Activated naive CD4-positive, alpha-beta T cell treated with anti-CD3 and anti-CD28 coated beads for 36 hours (primary cell): ENCODE measurements around the gene POLE. TPM values are rescaled to one million over a fixed set of nuclear protein-coding genes. Genes with fewer than 3 reads are reported as not detected.

ENCODE experiments used
- CTCF ChIA-PET: fragments of 350-600 bp; sonication (Branson Sonifier 250); formaldehyde crosslinking; loops from one replicate; lab custom pipeline; 2021; ENCODE audit warnings: antibody characterized with exemption; lab: Charles Lee
- DNase-seq: peaks from one replicate; pipeline ENCODE4 v3.0.0-alpha.2; 2020
- H3K27ac Mint-ChIP-seq: one replicate; pipeline ENCODE4 v1.8.0; 2021; ENCODE audit warnings: mild to moderate bottlenecking, mixed read lengths
- H3K27me3 Mint-ChIP-seq: one replicate; pipeline ENCODE4 v1.8.0; 2021; ENCODE audit warnings: low read depth, mixed read lengths
- H3K36me3 Mint-ChIP-seq: one replicate; pipeline ENCODE4 v1.8.0; 2021; ENCODE audit warnings: low read depth, mixed read lengths
- H3K4me1 Mint-ChIP-seq: one replicate; pipeline ENCODE4 v1.8.0; 2021; ENCODE audit warnings: low read depth, mixed read lengths
- H3K4me3 Mint-ChIP-seq: one replicate; pipeline ENCODE4 v1.8.0; 2021; ENCODE audit warnings: mild to moderate bottlenecking, moderate library complexity, mixed read lengths
- H3K9me3 Mint-ChIP-seq: one replicate; pipeline ENCODE4 v1.8.0; 2021; ENCODE audit warnings: mixed read lengths
- intact Hi-C: fragments of 100-400 bp; cut with micrococcal nuclease; formaldehyde crosslinking; loops from one replicate; pipeline ENCODE4 v1.15.1; 2023
- total RNA-seq, 2 experiments: library from RNA; stranded (reverse); gene quantifications; one replicate each; pipeline ENCODE4 v1.2.3, GENCODE V29; 2021

POLE gene
- total RNA-seq, 2 experiments from 2014 or later: 118 to 121 TPM

DNA sequence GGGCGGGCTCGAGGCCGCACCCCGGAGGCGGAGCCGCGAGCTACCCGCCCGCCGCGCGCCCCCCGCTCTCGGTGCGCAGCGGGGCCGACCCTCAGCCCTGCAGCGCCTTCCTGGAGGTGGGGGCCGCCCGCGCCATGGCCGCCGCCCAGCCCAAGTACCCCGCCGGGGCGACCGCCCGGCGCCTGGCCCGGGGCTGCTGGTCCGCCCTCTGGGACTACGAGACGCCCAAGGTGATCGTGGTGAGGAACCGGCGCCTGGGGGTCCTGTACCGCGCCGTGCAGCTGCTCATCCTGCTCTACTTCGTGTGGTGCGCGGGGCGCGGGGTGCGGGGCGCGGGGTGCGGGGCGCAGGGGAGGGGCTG is 68.5 kb downstream of the POLE start, which contains the start of gene P2RX2:
TSS of gene P2RX2 (plus strand) at position 94 of the 361 bp plus-strand sequence. CDS start at position 135, 41 bp downstream.
- Mint-ChIP-seq H3K27me3 (peaks cover 29% of the 10 kb centered on the region), H3K9me3 (peaks cover 5% of the 10 kb centered on the region), H3K36me3 (peaks cover 2% of the 10 kb centered on the region), H3K4me1 (peaks cover 8% of the 10 kb centered on the region), H3K27ac (no peak within 1 kb of the TSS), H3K4me3 (no peak within 1 kb of the TSS)
- CTCF ChIA-PET: interaction anchor here (0.8 kb wide), 1 partner anchor 202 kb away, joined by 3 read pairs; no protein-coding TSS in a partner anchor
- intact Hi-C loops: no loop called here
- DNase-seq: no peak

DNA sequence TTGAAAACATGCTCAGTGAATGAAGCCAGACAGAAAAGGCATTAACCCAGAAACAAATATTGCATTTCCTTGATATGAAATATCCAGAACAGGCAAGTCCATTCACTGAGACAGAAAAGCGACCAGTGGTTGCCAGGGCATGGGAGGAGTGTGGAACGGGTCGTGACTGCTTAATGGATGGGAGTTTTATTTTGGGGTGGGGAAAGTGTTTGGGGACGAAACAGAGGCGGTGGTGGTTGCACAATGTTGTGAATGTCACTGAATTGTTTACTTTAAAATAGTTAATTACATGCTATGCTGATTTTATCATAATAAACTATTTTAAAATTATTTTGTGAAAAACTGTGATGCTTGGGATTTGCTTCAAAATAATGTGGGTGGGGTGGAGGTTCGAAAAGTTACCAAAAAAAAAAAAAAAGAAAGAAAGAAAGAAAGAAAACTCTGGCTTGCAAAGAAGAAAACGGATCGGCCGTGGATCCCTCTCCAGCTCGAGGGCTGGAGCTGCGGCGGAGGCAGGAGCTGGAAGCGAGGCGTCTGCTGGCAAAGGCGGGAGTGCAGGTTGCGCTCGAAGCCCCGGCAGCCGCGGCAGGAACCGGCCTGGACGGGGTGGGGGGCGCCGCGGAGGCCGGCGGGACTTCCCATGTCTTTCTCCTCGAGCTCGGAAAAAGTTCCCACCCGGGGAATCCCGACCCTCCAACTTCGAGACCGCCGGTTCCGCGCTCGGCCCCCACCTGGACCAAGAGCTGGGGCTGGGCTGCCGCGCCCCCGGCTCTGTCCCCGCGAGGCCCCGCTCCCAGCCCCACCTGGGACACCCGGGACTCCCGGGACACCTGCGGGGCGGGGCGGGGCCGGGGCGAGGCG is 69.1 kb downstream of the POLE start:
- H3K4me1 Mint-ChIP-seq: peaks cover 8% of the 10 kb centered on the region
- H3K27ac Mint-ChIP-seq: no peak overlapping the region
- DNase-seq: no peak
- H3K9me3 Mint-ChIP-seq: peaks cover 5% of the 10 kb centered on the region
- H3K4me3 Mint-ChIP-seq: no peak overlapping the region
- H3K36me3 Mint-ChIP-seq: no peaks in the 10 kb centered on the region
- intact Hi-C loops: no loop called here
- peaks cover 29% of the 10 kb centered on the region for H3K27me3 Mint-ChIP-seq
- CTCF ChIA-PET: interaction anchor here (0.8 to 4.0 kb wide), 2 partner anchors 18 to 201 kb away, joined by 3 to 20 read pairs; no protein-coding TSS in a partner anchor

- H3K27ac Mint-ChIP-seq: no peak overlapping the region
- peaks cover 8% of the 10 kb centered on the region for H3K4me1 Mint-ChIP-seq
- H3K9me3 Mint-ChIP-seq: peaks cover 5% of the 10 kb centered on the region
- DNase-seq: no peak
- no peak overlapping the region for H3K4me3 Mint-ChIP-seq
- peaks cover 29% of the 10 kb centered on the region for H3K27me3 Mint-ChIP-seq
- CTCF ChIA-PET: interaction anchor here (0.7 to 4.0 kb wide), 2 partner anchors 17 to 202 kb away, joined by 3 to 20 read pairs; no protein-coding TSS in a partner anchor
- intact Hi-C loops: no loop called here
- no peaks in the 10 kb centered on the region for H3K36me3 Mint-ChIP-seq
Measured at GRCh38 chr12:132617135-132617701, 69.9 kb downstream of the POLE start.

DNA sequence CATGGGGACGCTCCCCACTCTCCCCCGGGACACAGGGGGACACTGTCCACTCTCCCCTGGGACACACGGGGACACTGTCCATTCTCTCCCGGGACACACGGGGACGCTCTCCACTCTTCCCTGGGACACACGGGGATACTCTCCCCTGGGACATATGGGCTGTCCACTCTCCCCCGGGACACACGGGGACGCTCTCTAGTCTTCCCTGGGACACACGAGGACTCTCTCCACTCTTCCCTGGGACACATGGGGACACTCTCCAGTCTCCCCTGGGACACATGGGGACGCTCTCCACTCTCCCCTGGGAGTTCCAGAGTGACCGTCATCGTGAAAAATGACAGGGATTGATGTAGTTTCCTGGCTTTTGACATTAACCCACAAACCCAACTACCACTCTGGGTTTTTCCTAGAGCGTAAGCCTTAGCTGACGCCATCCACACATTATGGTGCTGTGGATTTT is 71.5 kb downstream of the POLE start:
- no peak for DNase-seq
- Mint-ChIP-seq H3K4me1 (peaks cover 9% of the 10 kb centered on the region), H3K27ac (no peak overlapping the region), H3K36me3 (no peaks in the 10 kb centered on the region), H3K27me3 (peaks cover 35% of the 10 kb centered on the region), H3K9me3 (peaks cover 12% of the 10 kb centered on the region), H3K4me3 (no peak overlapping the region)
- intact Hi-C loops: loop anchor here (1.0 kb wide), 3 partner anchors 15 to 461 kb away; no protein-coding TSS in a partner anchor
- CTCF ChIA-PET: interaction anchor here (0.8 to 4.0 kb wide), 15 partner anchors 11 to 542 kb away, joined by 3 to 22 read pairs (median 4); no protein-coding TSS in a partner anchor

DNA sequence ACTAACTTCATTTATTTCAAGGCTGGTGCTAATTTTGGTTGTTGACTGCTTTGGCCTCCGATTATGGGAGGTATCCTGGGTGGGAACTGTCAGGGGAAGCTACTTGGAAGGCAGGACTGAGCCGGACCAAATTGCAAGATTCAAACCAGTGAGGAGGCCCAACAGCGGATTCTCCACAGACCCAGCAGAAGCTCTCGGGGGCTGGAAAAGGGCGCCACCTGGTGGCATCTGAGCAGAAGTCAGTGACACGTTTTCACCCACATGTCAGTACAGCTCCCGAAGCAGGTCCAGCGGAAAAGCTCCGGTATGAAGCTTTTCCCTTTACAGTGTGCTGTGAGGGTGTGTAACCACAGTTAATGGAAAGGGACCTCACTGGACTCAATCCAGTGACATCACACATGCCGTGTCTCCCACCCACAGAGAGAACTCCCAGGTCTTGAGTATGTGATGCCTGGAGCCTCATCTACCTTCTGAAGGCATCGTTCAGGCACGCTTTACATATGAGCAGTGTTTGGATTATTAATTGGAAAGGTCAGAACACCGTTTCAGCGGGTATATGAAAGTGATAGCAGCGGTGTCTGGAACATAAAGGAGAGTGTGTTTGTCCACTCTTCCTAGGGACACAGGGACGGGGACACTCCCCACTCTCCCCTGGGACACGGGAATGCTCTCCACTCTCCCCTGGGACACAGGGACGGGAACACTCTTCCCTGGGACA is 72.1 kb downstream of the POLE start:
- peaks cover 41% of the 10 kb centered on the region for H3K27me3 Mint-ChIP-seq
- no peak overlapping the region for H3K4me3 Mint-ChIP-seq
- H3K27ac Mint-ChIP-seq: no peak overlapping the region
- CTCF ChIA-PET: interaction anchor here (0.6 to 4.0 kb wide), 23 partner anchors 8 to 474 kb away, joined by 3 to 22 read pairs (median 3); no protein-coding TSS in a partner anchor
- H3K4me1 Mint-ChIP-seq: peaks cover 15% of the 10 kb centered on the region
- no peaks in the 10 kb centered on the region for H3K36me3 Mint-ChIP-seq
- intact Hi-C loops: loop anchor here (1.0 kb wide), 3 partner anchors 15 to 461 kb away; no protein-coding TSS in a partner anchor
- H3K9me3 Mint-ChIP-seq: peaks cover 12% of the 10 kb centered on the region
- DNase-seq: peak; percentile 88

DNA sequence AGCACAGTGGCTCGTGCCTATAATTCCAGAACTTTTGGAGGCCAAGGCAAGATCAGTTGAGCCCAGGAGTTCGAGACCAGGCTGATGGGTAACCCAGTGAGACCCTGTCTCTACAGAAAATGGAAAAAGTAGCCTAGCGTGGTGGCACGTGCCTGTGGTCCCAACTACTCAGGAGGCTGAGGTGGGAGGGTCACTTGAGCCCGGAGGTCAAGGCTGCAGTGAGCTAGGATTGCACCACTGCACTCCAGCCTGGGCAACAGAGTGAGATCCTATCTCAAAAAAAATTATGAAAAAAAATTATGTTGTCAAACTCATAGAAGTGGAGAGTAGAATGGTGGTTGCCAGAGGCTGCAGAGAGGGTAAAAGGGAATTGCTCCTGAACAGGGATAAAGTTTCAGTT is 73.1 kb downstream of the POLE start:
- H3K27me3 Mint-ChIP-seq: peaks cover 47% of the 10 kb centered on the region
- CTCF ChIA-PET: interaction anchor here (1.0 to 4.0 kb wide), 7 partner anchors 14 to 460 kb away, joined by 3 to 22 read pairs (median 7); no protein-coding TSS in a partner anchor
- H3K9me3 Mint-ChIP-seq: peaks cover 12% of the 10 kb centered on the region
- no peak overlapping the region for H3K27ac Mint-ChIP-seq
- no peaks in the 10 kb centered on the region for H3K36me3 Mint-ChIP-seq
- intact Hi-C loops: no loop called here
- no peak for DNase-seq
- peaks cover 15% of the 10 kb centered on the region for H3K4me1 Mint-ChIP-seq
- H3K4me3 Mint-ChIP-seq: no peak overlapping the region

- intact Hi-C loops: no loop called here
- no peak overlapping the region for H3K27ac Mint-ChIP-seq
- peaks cover 9% of the 10 kb centered on the region for H3K9me3 Mint-ChIP-seq
- DNase-seq: no peak
- H3K27me3 Mint-ChIP-seq: peaks cover 49% of the 10 kb centered on the region
- CTCF ChIA-PET: interaction anchor here (1.2 kb wide), 1 partner anchor 198 kb away, joined by 3 read pairs; no protein-coding TSS in a partner anchor
- H3K4me1 Mint-ChIP-seq: peaks cover 9% of the 10 kb centered on the region
- H3K4me3 Mint-ChIP-seq: no peak overlapping the region
- H3K36me3 Mint-ChIP-seq: no peaks in the 10 kb centered on the region
Measured at GRCh38 chr12:132611620-132612019, 75.5 kb downstream of the POLE start.

DNA sequence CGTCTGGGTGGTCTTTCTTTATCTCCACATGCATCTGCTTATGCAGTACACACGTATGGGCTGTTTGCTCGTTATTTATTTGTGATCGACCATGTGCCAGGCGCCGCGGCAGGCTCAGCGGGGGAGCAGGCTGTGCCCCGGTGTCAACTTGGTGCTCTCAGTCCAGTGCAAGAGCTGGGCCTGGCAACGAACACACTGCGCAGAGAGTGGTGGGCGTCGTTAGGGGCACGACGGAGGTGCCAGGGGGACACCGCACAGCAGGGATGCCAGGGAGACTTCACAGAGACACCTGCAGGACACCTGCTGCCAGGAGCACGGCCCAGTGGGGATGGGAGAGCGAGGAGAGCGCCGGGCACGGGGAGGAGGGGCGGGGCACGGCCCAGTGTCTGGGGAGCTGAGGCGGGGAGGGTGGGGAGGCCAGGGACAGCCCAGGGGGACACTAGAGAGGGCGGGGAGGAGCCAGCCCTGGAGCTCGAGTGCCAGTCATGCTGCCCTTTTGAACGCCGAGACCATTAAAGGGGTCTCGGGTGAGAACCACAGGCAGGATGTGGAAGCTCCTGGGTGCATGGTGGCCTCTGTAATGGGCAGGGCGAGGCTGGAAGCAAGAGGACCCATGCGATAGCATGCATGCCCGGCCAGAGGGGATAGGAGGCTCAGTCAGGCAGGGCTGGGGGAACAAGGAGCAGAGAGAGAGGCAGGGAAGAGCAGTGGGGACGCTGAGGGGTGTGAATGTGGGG is 76.1 kb downstream of the POLE start:
- Mint-ChIP-seq H3K27ac (no peak overlapping the region), H3K4me3 (no peak overlapping the region), H3K4me1 (peaks cover 9% of the 10 kb centered on the region), H3K9me3 (peaks cover 7% of the 10 kb centered on the region), H3K27me3 (peaks cover 51% of the 10 kb centered on the region), H3K36me3 (no peaks in the 10 kb centered on the region)
- CTCF ChIA-PET: interaction anchor here (0.8 to 1.8 kb wide), 2 partner anchors 11 to 220 kb away, joined by 3 to 5 read pairs; no protein-coding TSS in a partner anchor
- DNase-seq: no peak
- intact Hi-C loops: no loop called here

GRCh38 chr12:132610051-132610759 is 76.9 kb downstream of the POLE start, which contains the start of gene LRCOL1:
LRCOL1 (minus strand) TSS chr12:132610582; CDS start chr12:132606251, 4,331 bp downstream.
- CTCF ChIA-PET: interaction anchor here (0.8 to 1.8 kb wide), 4 partner anchors 11 to 219 kb away, joined by 3 to 5 read pairs (median 3); no protein-coding TSS in a partner anchor
- DNase-seq: no peak
- Mint-ChIP-seq H3K27ac (no peak within 1 kb of the TSS), H3K4me1 (peaks cover 9% of the 10 kb centered on the region), H3K36me3 (no peaks in the 10 kb centered on the region), H3K4me3 (no peak within 1 kb of the TSS), H3K9me3 (peaks cover 7% of the 10 kb centered on the region), H3K27me3 (peaks cover 50% of the 10 kb centered on the region)
- intact Hi-C loops: no loop called here

- intact Hi-C loops: no loop called here
- peaks cover 8% of the 10 kb centered on the region for H3K4me1 Mint-ChIP-seq
- no peak overlapping the region for H3K27ac Mint-ChIP-seq
- H3K9me3 Mint-ChIP-seq: peaks cover 7% of the 10 kb centered on the region
- no peak for DNase-seq
- no peak overlapping the region for H3K4me3 Mint-ChIP-seq
- CTCF ChIA-PET: interaction anchor here (1.5 kb wide), 1 partner anchor 193 kb away, joined by 3 read pairs; no protein-coding TSS in a partner anchor
- no peaks in the 10 kb centered on the region for H3K36me3 Mint-ChIP-seq
- H3K27me3 Mint-ChIP-seq: peaks cover 57% of the 10 kb centered on the region
Measured at GRCh38 chr12:132608231-132609171, 78.6 kb downstream of the POLE start.
